HG02938 (cell line): Measurements from ENCODE around the gene SERPINB2.
A peak's percentile ranks its signal among the peaks of the same experiment; 100 is the strongest.
"Not testable (repeated sequence)": the region's sequence is repeated elsewhere in the genome, so short reads cannot be mapped to it uniquely, and the experiment has no call there.

Experiments used
- ATAC-seq: cut with Tn5 transposase; IDR thresholded peaks from one replicate; pipeline ENCODE4 v1.9.1; 2021; ENCODE audit warnings: mild to moderate bottlenecking, moderate library complexity; ENCODE audit not compliant: unreplicated experiment

Gene SERPINB2

GRCh38 chr18:63888470-63889190 lies 1.1 kb downstream of the SERPINB2 start:
- no peak for ATAC-seq

GRCh38 chr18:63889626-63890025 lies 2.1 kb downstream of the SERPINB2 start:
- ATAC-seq: no peak

- no peak for ATAC-seq
Measured at GRCh38 chr18:63890237-63890949, 2.9 kb downstream of the SERPINB2 start.

- ATAC-seq: peak; percentile 79
Measured at GRCh38 chr18:63890950-63891304, 3.4 kb downstream of the SERPINB2 start.

- ATAC-seq: no peak
Measured at GRCh38 chr18:63892566-63892965, 5.1 kb downstream of the SERPINB2 start.

GRCh38 chr18:63894106-63894772 lies 6.7 kb downstream of the SERPINB2 start:
- no peak for ATAC-seq

GRCh38 chr18:63895190-63895589 lies 7.7 kb downstream of the SERPINB2 start:
- ATAC-seq: no peak

- ATAC-seq: no peak
Measured at GRCh38 chr18:63897072-63897471, 9.6 kb downstream of the SERPINB2 start.

- ATAC-seq: no peak
Measured at GRCh38 chr18:63899206-63899605, 11.7 kb downstream of the SERPINB2 start.

- ATAC-seq: no peak
Measured at GRCh38 chr18:63903851-63904570, 16.5 kb downstream of the SERPINB2 start.

GRCh38 chr18:63904694-63905093 lies 17.2 kb downstream of the SERPINB2 start:
- ATAC-seq: no peak

- no peak for ATAC-seq
Measured at GRCh38 chr18:63905361-63905760, 17.9 kb downstream of the SERPINB2 start.

GRCh38 chr18:63906056-63906455 lies 18.6 kb downstream of the SERPINB2 start:
- no peak for ATAC-seq

GRCh38 chr18:63907664-63908063 lies 20.2 kb downstream of the SERPINB2 start, which contains the start of gene SERPINB10:
Gene SERPINB10, plus strand, starts transcription at chr18:63907958. Its CDS starts 7,553 bp downstream, at chr18:63915511.
- peak; percentile 73 for ATAC-seq

GRCh38 chr18:63908858-63909257 lies 21.4 kb downstream of the SERPINB2 start:
- ATAC-seq: no peak

- ATAC-seq: peak; percentile 72
Measured at GRCh38 chr18:63909870-63910269, 22.4 kb downstream of the SERPINB2 start.

GRCh38 chr18:63917817-63918216 lies 30.3 kb downstream of the SERPINB2 start:
- no peak for ATAC-seq

- no peak for ATAC-seq
Measured at GRCh38 chr18:63922049-63922448, 34.5 kb downstream of the SERPINB2 start.

GRCh38 chr18:63924551-63924950 lies 37.0 kb downstream of the SERPINB2 start:
- no peak for ATAC-seq

- no peak for ATAC-seq
Measured at GRCh38 chr18:63928331-63928730, 40.8 kb downstream of the SERPINB2 start.

GRCh38 chr18:63929369-63929768 lies 41.9 kb downstream of the SERPINB2 start:
- not testable (repeated sequence) for ATAC-seq
